Gastrocnemius medialis (tissue), 4 donors: ENCODE results near the gene IL16. TPM values are rescaled to one million over a fixed set of nuclear protein-coding genes. Genes with fewer than 3 reads are reported as not detected.

Experiments
- ATAC-seq, 2 donors: fragments of 150-250 bp; one replicate each; pipeline ENCODE4 v1.9.1; 2016
- DNase-seq, 2 donors: peaks; one replicate each; pipeline ENCODE4 v3.0.0-alpha.2; 2019
- H3K27ac ChIP-seq, 4 donors: fragments of 200-600 bp; sonication (generic); 1 replicate in 1 of 4; 2 replicates in 3 of 4; pipeline ENCODE4 v1.5.1; 2016 to 2018; ENCODE audit warnings: mild to moderate bottlenecking in 2 of 4, moderate library complexity in 1 of 4
- H3K27me3 ChIP-seq, 3 donors: fragments of 200-600 bp; sonication (generic) in 2 of 3; 1 replicate in 1 of 3; 2 replicates in 2 of 3; pipeline versions ENCODE4 v1.5.1 to v1.6.0; 2016 to 2019; ENCODE audit warnings: mild to moderate bottlenecking in 1 of 3, moderate library complexity in 1 of 3
- H3K36me3 ChIP-seq, 2 donors: fragments of 200-600 bp; sonication (generic) in 1 of 2; one replicate each; pipeline ENCODE4 v1.5.1; 2017 to 2018
- H3K4me1 ChIP-seq, 2 donors: fragments of 200-600 bp; sonication (generic) in 1 of 2; one replicate each; pipeline ENCODE4 v1.5.1; 2016 to 2017; ENCODE audit warnings: mild to moderate bottlenecking in 2 of 2
- H3K4me3 ChIP-seq, 4 donors: fragments of 200-600 bp; sonication (generic) in 3 of 4; 1 replicate in 1 of 4; 2 replicates in 3 of 4; pipeline ENCODE4 v1.5.1; 2016 to 2019; ENCODE audit warnings: mild to moderate bottlenecking in 2 of 4
- H3K9me3 ChIP-seq, 3 donors: fragments of 200-600 bp; sonication (generic) in 2 of 3; 1 replicate in 1 of 3; 2 replicates in 2 of 3; pipeline ENCODE4 v1.5.1; 2016 to 2019
- POLR2A ChIP-seq, 2 donors: fragments of 450-650 bp; IDR thresholded peaks; one replicate each; pipeline ENCODE4 v1.6.1; 2017; ENCODE audit warnings: antibody characterized with exemption in 2 of 2, mild to moderate bottlenecking in 2 of 2, moderate library complexity in 2 of 2
- in situ Hi-C, 4 donors: fragments of 200-750 bp; cut with MboI; loops; one replicate each; pipeline versions ENCODE4 v1.15.0 to v1.8.0; 2017; ENCODE audit warnings: low sequenced_read_pairs in 4 of 4
- intact Hi-C: fragments of 100-400 bp; cut with DNase I; formaldehyde crosslinking; loops from one replicate; pipeline ENCODE4 v1.15.1; 2023; ENCODE audit warnings: low total_unique reads
- total RNA-seq, 4 donors: library from RNA; depleted of rRNA; stranded (reverse); fragments of >200 nt; gene quantifications; one replicate each; pipeline versions ENCODE4 v1.1.0 to v1.2.3, GENCODE V29; 2016
- TF ChIP-seq, protein P1 (sequence below), 5 experiments: fragments of 450-650 bp in 3 of 5; fragments of 200-600 bp in 2 of 5; sonication (generic) in 2 of 5; IDR thresholded peaks in 4 of 5; conservative IDR thresholded peaks in 1 of 5; 1 replicate in 4 of 5; 2 replicates in 1 of 5; pipeline ENCODE4 v1.5.1; 2016 to 2019; ENCODE audit warnings: antibody characterized with exemption in 5 of 5, mild to moderate bottlenecking in 3 of 5, moderate library complexity in 3 of 5

Gene IL16
- total RNA-seq, 4 donors from 2014 or later: 3.3 to 4.5 (median 4.3) TPM

DNA sequence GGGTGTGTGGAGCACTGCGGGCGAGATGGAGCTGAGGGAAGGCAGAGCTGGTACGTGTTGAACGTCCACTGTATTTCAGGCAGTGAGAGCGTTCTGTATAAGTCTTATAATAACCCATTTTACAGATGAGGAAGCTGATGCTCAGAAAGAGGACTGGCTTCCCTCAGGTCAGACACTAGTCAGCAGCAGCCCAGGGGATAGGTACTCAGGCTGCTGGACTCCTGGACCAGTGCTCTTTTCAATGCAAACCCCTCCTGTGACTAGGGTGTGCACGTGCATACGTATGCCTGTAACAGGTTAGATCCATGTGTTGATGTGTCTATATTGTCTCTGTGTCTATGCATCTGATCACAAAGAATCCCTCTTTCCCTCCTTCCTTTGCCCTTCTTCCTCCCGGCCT lies 8.3 kb upstream of the IL16 start:
- H3K27me3 ChIP-seq: no peaks in the 10 kb centered on the region
- no peak overlapping the region for H3K4me3 ChIP-seq
- TF ChIP-seq, protein P1, sequence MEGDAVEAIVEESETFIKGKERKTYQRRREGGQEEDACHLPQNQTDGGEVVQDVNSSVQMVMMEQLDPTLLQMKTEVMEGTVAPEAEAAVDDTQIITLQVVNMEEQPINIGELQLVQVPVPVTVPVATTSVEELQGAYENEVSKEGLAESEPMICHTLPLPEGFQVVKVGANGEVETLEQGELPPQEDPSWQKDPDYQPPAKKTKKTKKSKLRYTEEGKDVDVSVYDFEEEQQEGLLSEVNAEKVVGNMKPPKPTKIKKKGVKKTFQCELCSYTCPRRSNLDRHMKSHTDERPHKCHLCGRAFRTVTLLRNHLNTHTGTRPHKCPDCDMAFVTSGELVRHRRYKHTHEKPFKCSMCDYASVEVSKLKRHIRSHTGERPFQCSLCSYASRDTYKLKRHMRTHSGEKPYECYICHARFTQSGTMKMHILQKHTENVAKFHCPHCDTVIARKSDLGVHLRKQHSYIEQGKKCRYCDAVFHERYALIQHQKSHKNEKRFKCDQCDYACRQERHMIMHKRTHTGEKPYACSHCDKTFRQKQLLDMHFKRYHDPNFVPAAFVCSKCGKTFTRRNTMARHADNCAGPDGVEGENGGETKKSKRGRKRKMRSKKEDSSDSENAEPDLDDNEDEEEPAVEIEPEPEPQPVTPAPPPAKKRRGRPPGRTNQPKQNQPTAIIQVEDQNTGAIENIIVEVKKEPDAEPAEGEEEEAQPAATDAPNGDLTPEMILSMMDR (IDR thresholded peaks at IDR 0.05 in 4 of 5, conservative IDR thresholded peaks at IDR 0.05 in 1 of 5): no peak
- no peak for TF ChIP-seq POLR2A (IDR thresholded peaks at IDR 0.05)
- DNase-seq: no peak
- ATAC-seq: no peak
- H3K4me1 ChIP-seq: peaks cover 0 to 7% of the 10 kb centered on the region in 2 donors
- H3K27ac ChIP-seq: no peak overlapping the region
- no peaks in the 10 kb centered on the region for H3K36me3 ChIP-seq
- intact Hi-C loops: no loop called here
- no peaks in the 10 kb centered on the region for H3K9me3 ChIP-seq
- in situ Hi-C loops: no loop called here

- Histone ChIP-seq H3K9me3 (no peaks in the 10 kb centered on the region), H3K27ac (peak overlapping the region; percentile 49 to 61 (median 58)), H3K4me3 (no peak overlapping the region), H3K36me3 (no peaks in the 10 kb centered on the region), H3K4me1 (peaks cover 0 to 7% of the 10 kb centered on the region in 2 donors), H3K27me3 (no peaks in the 10 kb centered on the region)
- ATAC-seq (peak; percentile 70 to 79), DNase-seq (peak; percentile 36 to 83)
- in situ Hi-C loops (no loop called here), intact Hi-C loops (no loop called here)
- TF ChIP-seq, protein P1 (IDR thresholded peaks at IDR 0.05 in 4 of 5, conservative IDR thresholded peaks at IDR 0.05 in 1 of 5): no peak
- no peak for TF ChIP-seq POLR2A (IDR thresholded peaks at IDR 0.05)
Observed at GRCh38 chr15:81189583-81190283, 6.9 kb upstream of the IL16 start.

DNA sequence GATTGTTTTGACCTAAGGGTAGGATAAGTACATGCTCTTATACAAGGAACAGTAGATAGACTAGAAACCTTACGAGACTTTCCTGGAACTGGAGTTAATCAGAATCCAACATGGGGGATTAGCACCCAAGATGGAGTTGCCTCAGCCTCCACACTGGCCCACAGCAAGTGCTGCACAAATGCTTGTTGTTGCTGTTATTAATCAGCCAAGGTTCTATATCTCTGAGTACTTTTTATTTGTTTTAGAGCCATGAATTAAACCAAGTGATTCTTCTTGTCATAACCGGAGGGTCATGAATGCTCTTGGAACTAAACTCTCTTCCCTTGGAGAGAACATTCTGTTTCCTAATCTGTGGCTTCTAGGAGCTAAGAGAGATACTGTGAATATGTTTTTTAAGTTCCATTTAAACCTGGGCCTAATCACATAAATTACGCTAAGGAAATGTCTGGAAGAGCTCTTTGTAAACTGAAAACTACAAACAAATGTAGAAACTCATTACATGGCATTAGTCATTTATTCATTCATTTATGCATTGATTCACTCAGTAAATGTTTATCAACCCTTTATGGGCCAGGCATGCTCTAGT lies 5.7 kb upstream of the IL16 start:
- no peaks in the 10 kb centered on the region for H3K27me3 ChIP-seq
- in situ Hi-C loops (no loop called here), intact Hi-C loops (no loop called here)
- peak in 1 of 2 donors; percentile 21 for ATAC-seq
- H3K36me3 ChIP-seq: no peaks in the 10 kb centered on the region
- H3K27ac ChIP-seq: peak overlapping the region; percentile 49 to 61 (median 58)
- TF ChIP-seq POLR2A (IDR thresholded peaks at IDR 0.05): no peak
- TF ChIP-seq, protein P1 (IDR thresholded peaks at IDR 0.05 in 4 of 5, conservative IDR thresholded peaks at IDR 0.05 in 1 of 5): no peak
- H3K4me1 ChIP-seq: peaks cover 0 to 7% of the 10 kb centered on the region in 2 donors
- DNase-seq: no peak
- H3K9me3 ChIP-seq: no peaks in the 10 kb centered on the region
- H3K4me3 ChIP-seq: no peak overlapping the region

DNA sequence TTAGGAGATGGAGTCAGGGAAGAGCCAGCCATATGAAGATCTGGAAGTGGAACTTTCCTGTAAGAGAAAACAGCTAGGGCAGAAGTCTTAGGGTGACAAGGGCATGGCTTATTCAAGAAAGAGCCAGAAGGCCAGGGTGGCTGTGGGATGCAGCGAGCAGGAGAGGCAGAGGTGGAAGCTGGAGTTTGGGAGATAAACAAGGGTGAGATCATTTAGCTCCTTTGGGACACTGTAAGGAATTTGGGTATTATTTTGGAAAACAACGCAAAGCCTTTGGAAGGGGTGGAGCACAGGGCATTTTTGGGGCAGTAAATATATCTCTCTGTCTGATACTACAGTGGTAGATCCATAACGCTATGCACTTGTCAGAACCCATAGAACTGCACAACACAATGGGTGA lies 5.0 kb upstream of the IL16 start:
- intact Hi-C loops (no loop called here), in situ Hi-C loops (no loop called here)
- Histone ChIP-seq H3K27ac (peak overlapping the region in 3 of 4 donors; percentile 37 to 61 (median 56)), H3K4me1 (peaks cover 0 to 7% of the 10 kb centered on the region in 2 donors), H3K9me3 (no peaks in the 10 kb centered on the region), H3K27me3 (no peaks in the 10 kb centered on the region), H3K36me3 (no peaks in the 10 kb centered on the region), H3K4me3 (no peak overlapping the region)
- no peak for ATAC-seq
- TF ChIP-seq, protein P1 (IDR thresholded peaks at IDR 0.05 in 4 of 5, conservative IDR thresholded peaks at IDR 0.05 in 1 of 5): no peak
- no peak for TF ChIP-seq POLR2A (IDR thresholded peaks at IDR 0.05)
- no peak for DNase-seq
